GM19043 (cell line): ENCODE data around the gene DSTN.

Experiments used
- ATAC-seq: cut with Tn5 transposase; IDR thresholded peaks from one replicate; pipeline ENCODE4 v1.9.1; 2021; ENCODE audit warnings: low read depth; ENCODE audit not compliant: unreplicated experiment

Gene DSTN

GRCh38 chr20:17545127-17545526 lies 24.7 kb upstream of the DSTN start:
- no peak for ATAC-seq

GRCh38 chr20:17549131-17549530 lies 20.7 kb upstream of the DSTN start:
- no peak for ATAC-seq

GRCh38 chr20:17555106-17555505 lies 14.8 kb upstream of the DSTN start:
- ATAC-seq = no peak

- no peak for ATAC-seq
These were observed 12.8 kb upstream of the DSTN start for GRCh38 chr20:17556837-17557674.

- no peak for ATAC-seq
These were observed 12.2 kb upstream of the DSTN start for GRCh38 chr20:17557675-17558006.

- no peak for ATAC-seq
These were observed 11.5 kb upstream of the DSTN start for GRCh38 chr20:17558154-17558940.

- no peak for ATAC-seq
These were observed 11.0 kb upstream of the DSTN start for GRCh38 chr20:17558941-17559304.

GRCh38 chr20:17559338-17559737 lies 10.5 kb upstream of the DSTN start:
- no peak for ATAC-seq

GRCh38 chr20:17560344-17561074 lies 9.4 kb upstream of the DSTN start:
- no peak for ATAC-seq

- no peak for ATAC-seq
These were observed 7.0 kb upstream of the DSTN start for GRCh38 chr20:17562804-17563305.

- no peak for ATAC-seq
These were observed 4.6 kb upstream of the DSTN start for GRCh38 chr20:17565169-17565845.

GRCh38 chr20:17566345-17566744 lies 3.5 kb upstream of the DSTN start:
- no peak for ATAC-seq

- ATAC-seq = no peak
These were observed 1.7 kb upstream of the DSTN start for GRCh38 chr20:17568045-17568788.

GRCh38 chr20:17568972-17569521 lies 828 bp upstream of the DSTN start:
- no peak for ATAC-seq

GRCh38 chr20:17570347-17571152 lies 675 bp downstream of the DSTN start:
- no peak for ATAC-seq

- no peak for ATAC-seq
These were observed 1.3 kb downstream of the DSTN start for GRCh38 chr20:17571153-17571527.

- no peak for ATAC-seq
These were observed 2.3 kb downstream of the DSTN start for GRCh38 chr20:17572034-17572638.

- ATAC-seq = no peak
These were observed 3.6 kb downstream of the DSTN start for GRCh38 chr20:17573463-17573862.
